Kidney (tissue), 14 donors: ENCODE measurements around the gene GRAMD1A. TPM values are rescaled to one million over a fixed set of nuclear protein-coding genes. Genes with fewer than 3 reads are reported as not detected.

Experiments
- DNase-seq, 5 donors: peaks; one replicate each; pipeline ENCODE4 v3.0.0-alpha.2; 2013 to 2020
- FAIRE-seq: peaks from 2 replicates; lab custom pipeline; 2012; peaks lifted over from hg19 to GRCh38; lab: Jason Lieb, UNC
- H3K27ac ChIP-seq, 2 donors: one replicate each; pipeline ENCODE4 v1.7.0; 2013; ENCODE audit warnings: low read depth in 2 of 2, low read length in 2 of 2, inconsistent platforms in 1 of 2
- H3K27me3 ChIP-seq: one replicate; pipeline ENCODE4 v1.7.1; 2013; ENCODE audit warnings: low read length, inconsistent platforms; ENCODE audit not compliant: control insufficient read depth, insufficient read depth
- H3K36me3 ChIP-seq, 3 donors: one replicate each; pipeline versions ENCODE4 v1.7.0 to v1.7.1; 2013; ENCODE audit warnings: low read length in 3 of 3, control low read depth in 1 of 3, inconsistent platforms in 1 of 3; ENCODE audit not compliant: insufficient read depth in 3 of 3, control insufficient read depth in 2 of 3
- H3K4me1 ChIP-seq, 3 donors: one replicate each; pipeline versions ENCODE4 v1.7.0 to v1.7.1; 2013; ENCODE audit warnings: low read length in 3 of 3, inconsistent platforms in 1 of 3, low read depth in 1 of 3; ENCODE audit not compliant: control insufficient read depth in 2 of 3, insufficient read depth in 2 of 3
- H3K4me3 ChIP-seq, 3 donors: one replicate each; pipeline versions ENCODE4 v1.7.0 to v1.8.1; 2013; ENCODE audit warnings: low read length in 3 of 3, control low read depth in 1 of 3, inconsistent platforms in 1 of 3
- H3K9ac ChIP-seq, 3 donors: one replicate each; pipeline versions ENCODE4 v1.7.0 to v1.7.1; 2013; ENCODE audit warnings: low read length in 3 of 3, control low read depth in 1 of 3, inconsistent platforms in 1 of 3
- H3K9me3 ChIP-seq, 3 donors: one replicate each; pipeline versions ENCODE4 v1.7.0 to v1.7.1; 2013; ENCODE audit warnings: low read length in 3 of 3, control low read depth in 1 of 3, inconsistent platforms in 1 of 3; ENCODE audit not compliant: control insufficient read depth in 2 of 3, insufficient read depth in 1 of 3
- CTCF ChIP-seq: IDR thresholded peaks from 3 replicates; pipeline ENCODE4 v1.5.1; 2012; ENCODE audit warnings: mild to moderate bottlenecking, moderate library complexity, borderline replicate concordance; ENCODE audit not compliant: insufficient read depth; ENCODE audit errors: extremely low read depth
- intact Hi-C: fragments of 100-400 bp; cut with DNase I; formaldehyde crosslinking; loops from one replicate; pipeline ENCODE4 v1.11.1; 2022
- polyA plus RNA-seq: library from polyadenylated mRNA; stranded (reverse); fragments of 350-450 nt; fragmentation: Illumina TruSeq; extraction: RNeasy Lipid Tissue Mini Kit (QIAGEN cat#74804); gene quantifications from one replicate; pipeline ENCODE4 v1.2.3, GENCODE V29; 2014; ENCODE audit warnings: low read depth, low replicate concordance; ENCODE audit not compliant: insufficient read depth
- total RNA-seq: library from RNA; stranded (reverse); fragmentation: NEBNext Ultra II Directional; extraction: Animal tissue kit (Norgen Biotek cat#: 25700); gene quantifications from one replicate; pipeline ENCODE4 v1.2.1, GENCODE V29; 2021
- donor health status: control.
- donor health status: control.
- donor health status: control.
- donor health status: control.
- donor health status: control.
- donor health status: DM: yes; HTN: yes; CAD: no.
- donor health status: Normal renal cell carcinoma (clear cell type).

The GRAMD1A gene
- total and polyA plus RNA-seq, 2 donors from 2014 or later: 29.8 to 87.3 TPM

GRCh38 chr19:35033067-35034004, 33.2 kb downstream of the GRAMD1A start:
- peaks cover 0 to 8% (median 0%) of the 10 kb centered on the region in 3 donors for H3K4me1 ChIP-seq
- FAIRE-seq (no peak), DNase-seq (no peak)
- no peak overlapping the region for H3K4me3 ChIP-seq
- H3K9ac ChIP-seq: no peak overlapping the region
- no peaks in the 10 kb centered on the region for H3K9me3 ChIP-seq
- intact Hi-C loops: no loop called here
- no peaks in the 10 kb centered on the region for H3K36me3 ChIP-seq
- H3K27ac ChIP-seq: no peak overlapping the region
- TF ChIP-seq CTCF: no peak
- H3K27me3 ChIP-seq: peaks cover 3% of the 10 kb centered on the region

- Histone ChIP-seq H3K4me3 (no peak overlapping the region), H3K9me3 (no peaks in the 10 kb centered on the region), H3K4me1 (peaks cover 0 to 11% (median 2%) of the 10 kb centered on the region in 3 donors), H3K27me3 (peaks cover 3% of the 10 kb centered on the region), H3K27ac (no peak overlapping the region), H3K36me3 (no peaks in the 10 kb centered on the region), H3K9ac (no peak overlapping the region)
- DNase-seq (no peak), FAIRE-seq (no peak)
- intact Hi-C loops: no loop called here
- no peak for TF ChIP-seq CTCF
Observed at GRCh38 chr19:35034005-35034502, 33.9 kb downstream of the GRAMD1A start.

GRCh38 chr19:35034588-35035382, 34.7 kb downstream of the GRAMD1A start:
- peaks cover 3% of the 10 kb centered on the region for H3K27me3 ChIP-seq
- intact Hi-C loops: no loop called here
- H3K4me3 ChIP-seq: no peak overlapping the region
- no peak overlapping the region for H3K9ac ChIP-seq
- no peaks in the 10 kb centered on the region for H3K9me3 ChIP-seq
- H3K27ac ChIP-seq: no peak overlapping the region
- H3K36me3 ChIP-seq: no peaks in the 10 kb centered on the region
- FAIRE-seq: no peak
- no peak for TF ChIP-seq CTCF
- no peak for DNase-seq
- peaks cover 0 to 9% (median 6%) of the 10 kb centered on the region in 3 donors for H3K4me1 ChIP-seq
